ENCODE data around the gene ARSG. TPM values are rescaled to one million over a fixed set of nuclear protein-coding genes. Genes with fewer than 3 reads are reported as not detected.

ARSG gene
- total and polyA plus RNA-seq, 2 of the 13 experiments (the other 11 are each of a cell fraction or from before 2014, with no cell fraction given) = 3.7 to 15.2 TPM

DNA sequence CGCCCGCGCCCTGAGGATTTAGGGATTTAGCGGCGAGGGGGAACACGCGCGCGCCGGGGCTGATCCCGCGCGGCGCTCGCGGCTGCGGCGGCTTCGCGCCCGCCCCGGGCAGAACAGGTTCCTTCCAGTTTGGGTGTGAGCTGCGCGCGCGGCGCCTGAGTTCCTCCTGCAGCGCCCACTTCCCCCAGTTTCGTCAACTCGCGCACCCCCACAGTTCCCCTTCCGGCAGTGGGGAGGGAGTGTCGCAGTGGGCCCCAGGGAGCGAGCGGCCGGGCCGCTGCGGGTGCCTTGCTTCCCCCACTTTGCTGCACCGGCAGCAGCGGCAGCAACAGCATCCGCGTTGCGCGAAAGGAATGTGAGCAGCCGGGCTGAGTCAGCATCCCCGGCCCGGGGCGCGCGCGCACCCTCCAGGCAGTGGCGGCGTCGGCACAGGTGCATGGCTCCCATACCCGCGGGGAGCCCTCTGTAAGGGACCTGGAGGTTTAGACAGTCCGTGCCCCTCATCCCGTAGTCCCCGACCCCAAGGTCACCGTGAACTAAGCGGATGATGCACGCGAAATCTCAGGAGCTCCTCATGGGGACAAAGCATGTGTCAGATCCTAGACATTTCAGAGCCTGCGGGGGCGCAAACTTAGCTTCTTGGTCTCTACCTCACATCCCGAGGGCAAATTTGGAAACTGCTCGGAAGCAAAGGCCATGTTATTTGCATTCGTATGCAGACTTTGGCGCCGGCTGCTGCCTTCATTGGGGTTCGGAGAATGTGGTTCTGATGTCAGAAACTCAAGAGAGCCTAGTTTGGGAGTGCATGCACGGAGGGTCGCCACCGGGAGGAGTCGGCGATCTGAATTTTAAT, 767 bp downstream of the ARSG start (continued):
- TF ChIP-seq, protein P1, sequence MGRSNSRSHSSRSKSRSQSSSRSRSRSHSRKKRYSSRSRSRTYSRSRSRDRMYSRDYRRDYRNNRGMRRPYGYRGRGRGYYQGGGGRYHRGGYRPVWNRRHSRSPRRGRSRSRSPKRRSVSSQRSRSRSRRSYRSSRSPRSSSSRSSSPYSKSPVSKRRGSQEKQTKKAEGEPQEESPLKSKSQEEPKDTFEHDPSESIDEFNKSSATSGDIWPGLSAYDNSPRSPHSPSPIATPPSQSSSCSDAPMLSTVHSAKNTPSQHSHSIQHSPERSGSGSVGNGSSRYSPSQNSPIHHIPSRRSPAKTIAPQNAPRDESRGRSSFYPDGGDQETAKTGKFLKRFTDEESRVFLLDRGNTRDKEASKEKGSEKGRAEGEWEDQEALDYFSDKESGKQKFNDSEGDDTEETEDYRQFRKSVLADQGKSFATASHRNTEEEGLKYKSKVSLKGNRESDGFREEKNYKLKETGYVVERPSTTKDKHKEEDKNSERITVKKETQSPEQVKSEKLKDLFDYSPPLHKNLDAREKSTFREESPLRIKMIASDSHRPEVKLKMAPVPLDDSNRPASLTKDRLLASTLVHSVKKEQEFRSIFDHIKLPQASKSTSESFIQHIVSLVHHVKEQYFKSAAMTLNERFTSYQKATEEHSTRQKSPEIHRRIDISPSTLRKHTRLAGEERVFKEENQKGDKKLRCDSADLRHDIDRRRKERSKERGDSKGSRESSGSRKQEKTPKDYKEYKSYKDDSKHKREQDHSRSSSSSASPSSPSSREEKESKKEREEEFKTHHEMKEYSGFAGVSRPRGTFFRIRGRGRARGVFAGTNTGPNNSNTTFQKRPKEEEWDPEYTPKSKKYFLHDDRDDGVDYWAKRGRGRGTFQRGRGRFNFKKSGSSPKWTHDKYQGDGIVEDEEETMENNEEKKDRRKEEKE (IDR thresholded peaks at IDR 0.05) = no peak
- 0 out of 2 replicates have a peak, but pooled peaks have one; percentile 11 for TF ChIP-seq REXO4 (CRISPR knock-in tag; IDR thresholded peaks at IDR 0.05; ENCODE audit: borderline replicate concordance)
- TF ChIP-seq ZBTB20 (CRISPR knock-in tag; IDR thresholded peaks at IDR 0.05; ENCODE audit: borderline replicate concordance, low read depth) = 0 out of 2 replicates have a peak, but pooled peaks have one; percentile 50
- TF ChIP-seq, protein P2, sequence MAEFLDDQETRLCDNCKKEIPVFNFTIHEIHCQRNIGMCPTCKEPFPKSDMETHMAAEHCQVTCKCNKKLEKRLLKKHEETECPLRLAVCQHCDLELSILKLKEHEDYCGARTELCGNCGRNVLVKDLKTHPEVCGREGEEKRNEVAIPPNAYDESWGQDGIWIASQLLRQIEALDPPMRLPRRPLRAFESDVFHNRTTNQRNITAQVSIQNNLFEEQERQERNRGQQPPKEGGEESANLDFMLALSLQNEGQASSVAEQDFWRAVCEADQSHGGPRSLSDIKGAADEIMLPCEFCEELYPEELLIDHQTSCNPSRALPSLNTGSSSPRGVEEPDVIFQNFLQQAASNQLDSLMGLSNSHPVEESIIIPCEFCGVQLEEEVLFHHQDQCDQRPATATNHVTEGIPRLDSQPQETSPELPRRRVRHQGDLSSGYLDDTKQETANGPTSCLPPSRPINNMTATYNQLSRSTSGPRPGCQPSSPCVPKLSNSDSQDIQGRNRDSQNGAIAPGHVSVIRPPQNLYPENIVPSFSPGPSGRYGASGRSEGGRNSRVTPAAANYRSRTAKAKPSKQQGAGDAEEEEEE (CRISPR knock-in tag; IDR thresholded peaks at IDR 0.05; ENCODE audit: borderline replicate concordance) = 0 out of 2 replicates have a peak, but pooled peaks have one; percentile 78
- TF ChIP-seq, protein P3, sequence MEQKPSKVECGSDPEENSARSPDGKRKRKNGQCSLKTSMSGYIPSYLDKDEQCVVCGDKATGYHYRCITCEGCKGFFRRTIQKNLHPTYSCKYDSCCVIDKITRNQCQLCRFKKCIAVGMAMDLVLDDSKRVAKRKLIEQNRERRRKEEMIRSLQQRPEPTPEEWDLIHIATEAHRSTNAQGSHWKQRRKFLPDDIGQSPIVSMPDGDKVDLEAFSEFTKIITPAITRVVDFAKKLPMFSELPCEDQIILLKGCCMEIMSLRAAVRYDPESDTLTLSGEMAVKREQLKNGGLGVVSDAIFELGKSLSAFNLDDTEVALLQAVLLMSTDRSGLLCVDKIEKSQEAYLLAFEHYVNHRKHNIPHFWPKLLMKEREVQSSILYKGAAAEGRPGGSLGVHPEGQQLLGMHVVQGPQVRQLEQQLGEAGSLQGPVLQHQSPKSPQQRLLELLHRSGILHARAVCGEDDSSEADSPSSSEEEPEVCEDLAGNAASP (CRISPR knock-in tag; IDR thresholded peaks at IDR 0.05; ENCODE audit: borderline replicate concordance) = peak; percentile 75
- peak; percentile 40; the same call in 1 of the 2 replicates for TF ChIP-seq SOX13 (IDR thresholded peaks at IDR 0.05)
- TF ChIP-seq SOX13 (CRISPR knock-in tag; conservative IDR thresholded peaks at IDR 0.05 in 1 of 2, IDR thresholded peaks at IDR 0.05 in 1 of 2) = peak in 1 of 2 experiments; percentile 38; a peak in 2 of 4 replicates
- peak; percentile 19 for TF ChIP-seq FOXA3 (CRISPR knock-in tag; IDR thresholded peaks at IDR 0.05)
- peak; percentile 60; the same call in 1 of the 2 replicates for TF ChIP-seq TBX2 (CRISPR knock-in tag; IDR thresholded peaks at IDR 0.05; ENCODE audit: borderline replicate concordance)
- no peak for TF ChIP-seq RFXANK (CRISPR knock-in tag; IDR thresholded peaks at IDR 0.05)
- TF ChIP-seq ZNF331 (CRISPR knock-in tag; IDR thresholded peaks at IDR 0.05) = peak; percentile 53; the same call in 1 of the 2 replicates
- TF ChIP-seq, protein P4, sequence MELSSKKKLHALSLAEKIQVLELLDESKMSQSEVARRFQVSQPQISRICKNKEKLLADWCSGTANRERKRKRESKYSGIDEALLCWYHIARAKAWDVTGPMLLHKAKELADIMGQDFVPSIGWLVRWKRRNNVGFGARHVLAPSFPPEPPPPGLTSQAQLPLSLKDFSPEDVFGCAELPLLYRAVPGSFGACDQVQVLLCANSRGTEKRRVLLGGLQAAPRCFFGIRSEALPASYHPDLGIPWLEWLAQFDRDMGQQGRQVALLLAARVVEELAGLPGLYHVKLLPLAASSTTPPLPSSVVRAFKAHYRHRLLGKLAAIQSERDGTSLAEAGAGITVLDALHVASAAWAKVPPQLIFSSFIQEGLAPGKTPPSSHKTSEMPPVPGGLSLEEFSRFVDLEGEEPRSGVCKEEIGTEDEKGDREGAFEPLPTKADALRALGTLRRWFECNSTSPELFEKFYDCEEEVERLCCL (CRISPR knock-in tag; IDR thresholded peaks at IDR 0.05; ENCODE audit: borderline replicate concordance) = peak; percentile 61; the same call in 1 of the 2 replicates
- TF ChIP-seq ZNF556 (CRISPR knock-in tag; IDR thresholded peaks at IDR 0.05; ENCODE audit: borderline replicate concordance) = no peak; the same call in none of the 2 replicates
- TF ChIP-seq ASH2L (IDR thresholded peaks at IDR 0.05; ENCODE audit: insufficient read length, low read depth, low read length) = peak; percentile 84
- TF ChIP-seq KMT2B (CRISPR knock-in tag; IDR thresholded peaks at IDR 0.05) = peak; percentile 79; the same call in 1 of the 2 replicates
- TF ChIP-seq ZBTB42 (CRISPR knock-in tag; IDR thresholded peaks at IDR 0.05) = no peak
- no peak for TF ChIP-seq HHEX (CRISPR knock-in tag; IDR thresholded peaks at IDR 0.05)
- TF ChIP-seq XRCC5 (optimal IDR thresholded peaks at IDR 0.05; ENCODE audit: low read length) = peak; percentile 56
- TF ChIP-seq ZNF205 (CRISPR knock-in tag; IDR thresholded peaks at IDR 0.05) = peak; percentile 20; the same call in 1 of the 2 replicates
- peak; percentile 91 for TF ChIP-seq ZC3H4 (CRISPR knock-in tag; IDR thresholded peaks at IDR 0.05; ENCODE audit: borderline replicate concordance)
